GM21529 (cell line): ENCODE measurements around the gene PI4K2B.
A peak's percentile ranks its signal among the peaks of the same experiment; 100 is the strongest.
"Not testable (repeated sequence)": the region's sequence is repeated elsewhere in the genome, so short reads cannot be mapped to it uniquely, and the experiment has no call there.

Experiments used
- ATAC-seq: cut with Tn5 transposase; IDR thresholded peaks from one replicate; pipeline ENCODE4 v1.9.1; 2021; ENCODE audit not compliant: unreplicated experiment

PI4K2B gene

GRCh38 chr4:25240754-25241210 lies 6.9 kb downstream of the PI4K2B start:
- ATAC-seq, result peak; percentile 64

GRCh38 chr4:25242195-25242594 lies 8.4 kb downstream of the PI4K2B start:
- not testable (repeated sequence) for ATAC-seq

- ATAC-seq, result no peak
Observed at GRCh38 chr4:25245181-25245580, 11.3 kb downstream of the PI4K2B start.

GRCh38 chr4:25246680-25247611 lies 13.1 kb downstream of the PI4K2B start:
- no peak for ATAC-seq

DNA sequence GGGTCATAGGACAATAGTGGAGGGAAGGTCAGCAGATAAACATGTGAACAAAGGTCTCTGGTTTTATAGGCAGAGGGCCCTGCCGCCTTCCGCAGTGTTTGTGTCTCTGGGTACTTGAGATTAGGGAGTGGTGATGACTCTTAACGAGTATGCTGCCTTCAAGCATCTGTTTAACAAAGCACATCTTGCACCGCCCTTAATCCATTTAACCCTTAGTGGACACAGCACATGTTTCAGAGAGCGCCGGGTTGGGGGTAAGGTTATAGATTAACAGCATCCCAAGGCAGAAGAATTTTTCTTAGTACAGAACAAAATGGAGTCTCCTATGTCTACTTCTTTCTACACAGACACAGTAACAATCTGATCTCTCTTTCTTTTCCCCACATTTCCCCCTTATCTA lies 15.0 kb downstream of the PI4K2B start:
- not testable (repeated sequence) for ATAC-seq

DNA sequence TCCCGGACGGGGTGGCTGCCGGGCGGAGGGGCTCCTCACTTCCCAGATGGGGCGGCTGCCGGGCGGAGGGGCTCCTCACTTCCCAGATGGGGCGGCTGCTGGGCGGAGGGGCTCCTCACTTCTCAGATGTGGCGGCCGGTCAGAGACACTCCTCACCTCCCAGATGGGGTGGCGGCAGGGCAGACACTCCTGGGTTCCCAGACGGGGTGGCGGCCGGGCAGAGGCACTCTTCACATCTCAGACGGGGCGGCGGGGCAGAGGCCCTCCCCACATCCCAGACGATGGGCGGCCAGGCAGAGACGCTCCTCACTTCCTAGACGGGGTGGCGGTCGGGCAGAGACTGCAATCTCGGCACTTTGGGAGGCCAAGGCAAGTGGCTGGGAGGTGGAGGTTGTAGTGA lies 15.7 kb downstream of the PI4K2B start:
- ATAC-seq, result not testable (repeated sequence)

GRCh38 chr4:25252230-25253070 lies 18.6 kb downstream of the PI4K2B start:
- ATAC-seq, result peak; percentile 25

GRCh38 chr4:25253071-25253445 lies 19.2 kb downstream of the PI4K2B start:
- peak; percentile 44 for ATAC-seq

DNA sequence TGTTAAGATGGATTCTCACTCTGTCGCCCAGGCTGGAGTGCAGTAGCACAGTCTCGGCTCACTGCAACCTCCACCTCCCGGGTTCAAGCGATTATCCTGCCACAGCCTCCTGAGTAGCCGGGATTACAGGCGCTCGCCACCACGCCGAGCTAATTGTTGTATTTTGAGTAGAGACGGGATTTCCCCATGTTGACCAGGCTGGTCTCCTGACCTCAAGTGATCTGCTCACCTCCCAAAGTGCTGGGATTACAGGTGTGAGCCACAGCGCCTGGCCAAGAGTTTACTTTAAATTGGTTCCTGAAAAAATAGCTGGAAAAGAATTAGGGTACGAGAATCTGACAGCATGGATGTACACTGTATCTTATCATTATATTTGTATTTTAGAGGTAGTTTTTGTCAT lies 20.0 kb downstream of the PI4K2B start:
- ATAC-seq, result not testable (repeated sequence)

DNA sequence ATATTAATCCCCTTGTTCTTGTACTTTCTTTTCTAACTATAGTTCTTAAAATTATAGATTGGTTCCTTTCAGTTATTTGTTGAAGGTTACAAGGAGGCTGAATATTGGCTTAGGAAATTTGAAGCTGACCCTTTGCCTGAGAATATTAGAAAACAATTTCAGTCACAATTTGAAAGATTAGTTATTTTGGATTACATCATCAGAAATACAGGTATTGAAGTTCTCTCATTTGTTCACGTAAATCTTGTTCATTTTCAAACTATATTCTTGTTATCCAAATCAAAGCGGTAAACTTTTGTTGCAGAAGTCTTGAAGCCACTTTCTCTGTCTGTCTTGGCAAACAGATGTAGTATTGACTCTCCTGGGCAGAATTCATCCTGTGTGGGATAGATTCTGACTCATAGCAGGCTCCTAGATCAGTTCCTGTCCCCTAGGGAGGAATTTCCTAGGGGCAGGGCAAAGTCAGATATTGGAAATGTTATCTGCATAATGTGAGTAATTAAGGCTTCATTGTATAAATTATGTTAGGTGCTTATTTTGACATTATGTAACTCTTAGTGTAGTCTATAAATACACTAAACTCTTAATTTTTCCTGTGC lies 25.2 kb downstream of the PI4K2B start:
- no peak for ATAC-seq

- no peak for ATAC-seq
Observed at GRCh38 chr4:25271866-25272265, 38.0 kb downstream of the PI4K2B start.

GRCh38 chr4:25280210-25280609 lies 46.4 kb downstream of the PI4K2B start:
- no peak for ATAC-seq

DNA sequence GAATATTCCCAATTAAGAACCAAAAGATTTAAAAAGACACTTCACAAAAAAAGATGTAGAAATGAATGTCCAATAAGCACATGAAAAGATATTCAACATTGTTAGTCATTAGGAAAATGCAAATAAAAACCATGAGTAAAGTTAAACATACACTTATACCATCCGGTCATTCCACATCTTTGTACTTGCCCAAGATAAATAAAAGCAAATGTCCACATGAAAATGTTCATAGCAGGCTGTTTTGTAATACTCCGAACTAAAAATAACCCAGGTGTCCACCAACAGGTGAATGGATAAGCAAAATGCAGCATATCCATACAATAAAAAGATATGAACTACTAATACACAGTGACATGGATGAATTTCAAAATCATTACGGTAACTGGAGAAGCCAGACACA lies 50.1 kb downstream of the PI4K2B start:
- ATAC-seq, result no peak

DNA sequence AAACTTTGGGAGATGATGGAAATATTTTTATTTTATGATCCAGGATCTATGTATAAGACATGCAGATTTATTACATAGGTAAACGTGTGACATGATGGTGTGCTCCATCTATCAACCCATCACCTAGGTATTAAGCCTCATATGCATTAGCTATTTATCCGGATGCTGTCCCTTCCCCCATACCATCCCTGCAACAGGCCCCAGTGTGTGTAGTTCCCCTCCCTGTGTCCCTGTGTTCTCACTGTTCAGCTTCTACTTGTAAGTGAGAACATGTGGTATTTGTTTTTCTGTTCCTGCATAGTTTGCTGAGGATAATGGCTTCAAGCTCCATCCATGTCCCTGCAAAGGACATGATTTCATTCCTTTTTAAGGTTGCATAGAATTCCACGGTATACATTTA lies 50.6 kb downstream of the PI4K2B start:
- no peak for ATAC-seq

- no peak for ATAC-seq
Observed at GRCh38 chr4:25290490-25291067, 56.7 kb downstream of the PI4K2B start.

GRCh38 chr4:25291158-25291733 lies 57.4 kb downstream of the PI4K2B start:
- ATAC-seq, result no peak

DNA sequence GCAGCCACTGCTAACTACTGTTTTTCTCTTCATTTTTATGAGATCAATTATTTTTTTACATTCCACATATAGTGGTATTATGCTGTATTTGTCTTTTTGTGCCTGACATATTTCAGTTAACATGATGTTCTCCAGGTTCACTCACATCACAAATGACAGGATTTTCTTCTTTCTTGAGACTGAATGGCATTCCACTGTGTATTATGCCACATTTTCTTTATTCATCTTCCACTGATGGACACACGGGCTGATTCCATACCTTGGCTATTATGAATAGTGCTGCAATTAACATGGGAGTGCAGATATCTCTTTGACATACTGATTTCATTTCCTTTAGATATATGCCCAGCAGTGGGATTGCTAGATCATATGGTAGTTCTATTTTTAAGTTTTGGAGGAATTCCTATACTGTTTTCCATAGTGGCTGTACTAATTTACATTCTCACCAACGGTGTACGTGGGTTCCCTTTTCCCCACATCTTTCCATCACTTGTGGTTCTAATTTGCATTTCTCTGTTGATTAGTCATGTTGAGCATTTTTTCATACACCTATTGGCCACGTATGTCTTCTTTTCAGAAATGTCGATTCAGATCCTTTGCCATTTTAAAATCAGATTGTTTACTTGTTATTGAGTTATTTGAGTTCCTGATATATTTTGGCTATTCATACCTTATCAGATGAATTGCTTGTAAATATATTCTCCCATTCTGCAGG lies 63.9 kb downstream of the PI4K2B start:
- no peak for ATAC-seq

GRCh38 chr4:25299476-25300203 lies 65.8 kb downstream of the PI4K2B start:
- no peak for ATAC-seq

DNA sequence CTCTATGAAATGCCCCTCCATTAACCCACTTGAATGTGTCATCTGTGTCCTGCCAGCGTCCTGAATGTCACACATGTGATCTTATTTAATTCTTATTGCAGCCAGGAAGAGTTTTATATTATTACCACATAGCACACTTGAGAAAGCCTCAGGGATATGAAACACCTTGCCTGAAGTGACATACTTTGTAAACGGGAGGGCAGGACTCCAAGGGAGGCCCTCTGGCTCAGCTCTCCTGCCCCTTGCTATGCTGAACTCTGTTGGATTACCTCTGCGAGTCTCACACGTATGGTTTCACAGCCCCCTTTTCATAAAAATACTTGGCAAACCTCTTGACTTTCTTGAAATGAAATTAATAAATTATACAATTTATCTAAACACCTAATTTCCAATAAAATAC lies 67.6 kb downstream of the PI4K2B start:
- no peak for ATAC-seq
